PFSK-1 (cell line): Measurements from ENCODE around the gene SLC24A3.

Experiments used
- FOXP2 ChIP-seq: optimal IDR thresholded peaks from 2 replicates; pipeline ENCODE3; 2011; ENCODE audit warnings: borderline replicate concordance, control low read depth, inconsistent platforms; ENCODE audit not compliant: insufficient read depth; ENCODE audit errors: extremely low read length, extremely low read depth
- POLR2AphosphoS5 ChIP-seq: IDR thresholded peaks from 2 replicates; pipeline ENCODE4 v1.6.1; 2012; ENCODE audit warnings: low read depth, mild to moderate bottlenecking, control low read depth, low read length, moderate library complexity
- REST ChIP-seq, 2 experiments: IDR thresholded peaks; 2 replicates each; pipeline versions ENCODE4 v1.6.1 to v1.8.0; 2011 to 2012; ENCODE audit warnings: low read depth in 2 of 2, low read length in 2 of 2, control low read depth in 1 of 2, inconsistent platforms in 1 of 2, mild to moderate bottlenecking in 1 of 2, moderate library complexity in 1 of 2; ENCODE audit not compliant: insufficient read depth in 1 of 2
- SIN3A ChIP-seq: IDR thresholded peaks from 2 replicates; pipeline ENCODE4 v1.6.1; 2012; ENCODE audit warnings: mild to moderate bottlenecking, low read length, moderate library complexity, borderline replicate concordance; ENCODE audit not compliant: insufficient read depth
- TAF1 ChIP-seq: IDR thresholded peaks from 2 replicates; pipeline ENCODE4 v1.6.1; 2012; ENCODE audit warnings: low read length, control low read depth, borderline replicate concordance; ENCODE audit not compliant: insufficient read depth

Gene SLC24A3

GRCh38 chr20:19530006-19530405 lies 317.6 kb downstream of the SLC24A3 start:
- TF ChIP-seq TAF1 (no peak), POLR2AphosphoS5 (no peak), FOXP2 (no peak), SIN3A (no peak)

GRCh38 chr20:19531446-19531845 lies 319.0 kb downstream of the SLC24A3 start:
- TF ChIP-seq REST (IDR thresholded peaks at IDR 0.05; ENCODE audit: insufficient read depth in 1 of 2, low read depth in 2 of 2, low read length in 2 of 2), result no peak
- no peak for TF ChIP-seq SIN3A
- no peak for TF ChIP-seq TAF1
- no peak for TF ChIP-seq FOXP2
- no peak for TF ChIP-seq POLR2AphosphoS5

GRCh38 chr20:19538556-19538955 lies 326.1 kb downstream of the SLC24A3 start:
- TF ChIP-seq TAF1, result no peak
- no peak for TF ChIP-seq SIN3A
- TF ChIP-seq FOXP2, result no peak
- no peak for TF ChIP-seq REST (IDR thresholded peaks at IDR 0.05; ENCODE audit: insufficient read depth in 1 of 2, low read depth in 2 of 2, low read length in 2 of 2)
- no peak for TF ChIP-seq POLR2AphosphoS5

GRCh38 chr20:19539191-19539590 lies 326.7 kb downstream of the SLC24A3 start:
- TF ChIP-seq TAF1 (no peak), FOXP2 (no peak), SIN3A (no peak), POLR2AphosphoS5 (no peak), REST (IDR thresholded peaks at IDR 0.05; ENCODE audit: insufficient read depth in 1 of 2, low read depth in 2 of 2, low read length in 2 of 2) (no peak)

GRCh38 chr20:19540392-19540791 lies 327.9 kb downstream of the SLC24A3 start:
- TF ChIP-seq REST (IDR thresholded peaks at IDR 0.05; ENCODE audit: insufficient read depth in 1 of 2, low read depth in 2 of 2, low read length in 2 of 2) (no peak), SIN3A (no peak), TAF1 (no peak), POLR2AphosphoS5 (no peak), FOXP2 (no peak)
